Measurements from ENCODE around the gene LRRC4C.

GRCh38 chr11:40125054-40125453 lies 1334.4 kb downstream of the LRRC4C start:
- peak; percentile 58 for TF ChIP-seq RAD21 (conservative IDR thresholded peaks at IDR 0.05)
- TF ChIP-seq TAF1 (IDR thresholded peaks at IDR 0.05; ENCODE audit: low read depth): no peak
- TF ChIP-seq, protein P1, sequence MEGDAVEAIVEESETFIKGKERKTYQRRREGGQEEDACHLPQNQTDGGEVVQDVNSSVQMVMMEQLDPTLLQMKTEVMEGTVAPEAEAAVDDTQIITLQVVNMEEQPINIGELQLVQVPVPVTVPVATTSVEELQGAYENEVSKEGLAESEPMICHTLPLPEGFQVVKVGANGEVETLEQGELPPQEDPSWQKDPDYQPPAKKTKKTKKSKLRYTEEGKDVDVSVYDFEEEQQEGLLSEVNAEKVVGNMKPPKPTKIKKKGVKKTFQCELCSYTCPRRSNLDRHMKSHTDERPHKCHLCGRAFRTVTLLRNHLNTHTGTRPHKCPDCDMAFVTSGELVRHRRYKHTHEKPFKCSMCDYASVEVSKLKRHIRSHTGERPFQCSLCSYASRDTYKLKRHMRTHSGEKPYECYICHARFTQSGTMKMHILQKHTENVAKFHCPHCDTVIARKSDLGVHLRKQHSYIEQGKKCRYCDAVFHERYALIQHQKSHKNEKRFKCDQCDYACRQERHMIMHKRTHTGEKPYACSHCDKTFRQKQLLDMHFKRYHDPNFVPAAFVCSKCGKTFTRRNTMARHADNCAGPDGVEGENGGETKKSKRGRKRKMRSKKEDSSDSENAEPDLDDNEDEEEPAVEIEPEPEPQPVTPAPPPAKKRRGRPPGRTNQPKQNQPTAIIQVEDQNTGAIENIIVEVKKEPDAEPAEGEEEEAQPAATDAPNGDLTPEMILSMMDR (IDR thresholded peaks at IDR 0.05; ENCODE audit: poor library complexity, severe bottlenecking): peak; percentile 51
- TF ChIP-seq POLR2AphosphoS5 (IDR thresholded peaks at IDR 0.05): no peak
- TF ChIP-seq EZH2 (IDR thresholded peaks at IDR 0.05; ENCODE audit: borderline replicate concordance, insufficient read depth, low read length, poor library complexity, severe bottlenecking): no peak
- TF ChIP-seq REST (IDR thresholded peaks at IDR 0.05; ENCODE audit: borderline replicate concordance): no peak
- peak; percentile 33 for TF ChIP-seq SMC3 (conservative IDR thresholded peaks at IDR 0.05; ENCODE audit: poor library complexity)
- TF ChIP-seq MXI1 (conservative IDR thresholded peaks at IDR 0.05; ENCODE audit: poor library complexity, severe bottlenecking): no peak
- no peak for TF ChIP-seq EP300 (conservative IDR thresholded peaks at IDR 0.05; ENCODE audit: poor library complexity, severe bottlenecking)

All from neural cell (in vitro differentiated cells).